Loucy (cell line): ENCODE results near the gene SUPT16H.

Experiments used
- CTCF ChIP-seq: fragments of 200-600 bp; sonication (generic); conservative IDR thresholded peaks from 2 replicates; pipeline ENCODE4 v1.5.1; 2014; ENCODE audit warnings: mild to moderate bottlenecking, antibody characterized with exemption, low read length
- EZH2phosphoT487 ChIP-seq: fragments of 200-600 bp; IDR thresholded peaks from 2 replicates; pipeline ENCODE4 v1.6.1; 2018; ENCODE audit warnings: antibody characterized with exemption, mild to moderate bottlenecking, moderate library complexity, borderline replicate concordance

DNA sequence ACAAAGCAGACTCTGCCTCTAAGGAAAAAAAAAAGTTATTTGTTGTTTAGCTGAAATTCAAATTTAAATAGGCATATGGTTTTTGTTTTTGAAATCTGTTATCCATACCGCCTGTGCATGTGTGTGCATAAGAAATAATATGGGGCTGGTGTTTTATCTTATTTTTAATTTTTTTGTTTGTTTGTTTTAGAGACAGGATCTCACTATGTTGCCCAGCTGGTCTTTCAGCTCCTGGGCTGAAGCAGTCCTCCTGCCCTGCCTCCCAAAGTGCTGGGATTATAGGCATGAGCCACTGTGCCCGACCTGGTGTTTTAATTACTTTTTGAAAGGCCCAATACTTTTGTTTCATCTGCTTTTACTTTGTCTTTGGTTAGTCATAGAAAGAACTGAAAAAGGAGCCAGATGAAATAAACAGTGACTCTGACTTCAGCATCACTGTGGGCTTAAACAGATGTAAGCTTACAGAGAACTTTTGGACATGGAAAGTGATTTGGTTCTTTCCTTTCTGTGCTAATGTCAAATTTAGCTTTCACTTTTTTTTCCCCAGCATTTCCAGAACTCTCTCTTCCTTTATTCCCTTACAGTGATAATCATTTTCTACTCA, 37.2 kb downstream of the SUPT16H start:
- no peak for TF ChIP-seq CTCF
- TF ChIP-seq EZH2phosphoT487, result no peak
